Activated T-helper 1 cell treated with anti-CD3 and anti-CD28 coated beads, Interleukin-2, amount 50 U/mL, for 16 hours (primary cell): ENCODE data around the gene SLC24A3.

Experiments
- DNase-seq, 2 donors: peaks; one replicate each; pipeline ENCODE4 v3.0.0-alpha.2; 2020; ENCODE audit warnings: low read depth in 1 of 2, low spot score in 1 of 2

SLC24A3 gene

GRCh38 chr20:19695081-19695480 is 482.6 kb downstream of the SLC24A3 start:
- DNase-seq: no peak

- DNase-seq: no peak
These were observed 484.2 kb downstream of the SLC24A3 start for GRCh38 chr20:19696620-19697019.

- DNase-seq: no peak
These were observed 485.0 kb downstream of the SLC24A3 start for GRCh38 chr20:19697415-19697814.

GRCh38 chr20:19699180-19699971 is 486.9 kb downstream of the SLC24A3 start:
- DNase-seq: no peak

- DNase-seq: no peak
These were observed 489.0 kb downstream of the SLC24A3 start for GRCh38 chr20:19701429-19701828.

GRCh38 chr20:19706463-19706862 is 494.0 kb downstream of the SLC24A3 start:
- no peak for DNase-seq

- DNase-seq: no peak
These were observed 497.3 kb downstream of the SLC24A3 start for GRCh38 chr20:19709635-19710335.

- DNase-seq: no peak
These were observed 498.1 kb downstream of the SLC24A3 start for GRCh38 chr20:19710336-19711120.

GRCh38 chr20:19711126-19711525 is 498.7 kb downstream of the SLC24A3 start:
- no peak for DNase-seq

GRCh38 chr20:19712721-19713260 is 500.3 kb downstream of the SLC24A3 start:
- no peak for DNase-seq

- DNase-seq: no peak
These were observed 501.6 kb downstream of the SLC24A3 start for GRCh38 chr20:19713822-19714578.

- DNase-seq: no peak
These were observed 502.1 kb downstream of the SLC24A3 start for GRCh38 chr20:19714579-19714840.

- no peak for DNase-seq
These were observed 503.5 kb downstream of the SLC24A3 start for GRCh38 chr20:19715986-19716385.

- DNase-seq: no peak
These were observed 506.4 kb downstream of the SLC24A3 start for GRCh38 chr20:19718880-19719279.

GRCh38 chr20:19720991-19721390 is 508.5 kb downstream of the SLC24A3 start:
- DNase-seq: no peak

GRCh38 chr20:19723051-19723450 is 510.6 kb downstream of the SLC24A3 start:
- no peak for DNase-seq

GRCh38 chr20:19723813-19724430 is 511.5 kb downstream of the SLC24A3 start:
- DNase-seq: no peak

GRCh38 chr20:19725373-19725772 is 512.9 kb downstream of the SLC24A3 start:
- DNase-seq: no peak

- no peak for DNase-seq
These were observed 513.5 kb downstream of the SLC24A3 start for GRCh38 chr20:19725814-19726525.

GRCh38 chr20:19727251-19727847 is 514.9 kb downstream of the SLC24A3 start:
- no peak for DNase-seq
